Aorta (tissue), 5 donors: ENCODE results near the gene UBE2E1. TPM values are rescaled to one million over a fixed set of nuclear protein-coding genes. Genes with fewer than 3 reads are reported as not detected.
"Not testable (repeated sequence)": the region's sequence is repeated elsewhere in the genome, so short reads cannot be mapped to it uniquely, and the experiment has no call there.

Experiments
- ATAC-seq: fragments of 200-7000 bp; cut with Tn5 transposase; one replicate; pipeline ENCODE4 v1.9.1; 2022; ENCODE audit warnings: moderate library complexity; ENCODE audit not compliant: low FRiP score
- DNase-seq, 2 donors: peaks; one replicate each; pipeline ENCODE4 v3.0.0-alpha.2; 2020
- H3K27ac ChIP-seq, 2 donors: one replicate each; pipeline ENCODE4 v1.5.1; 2013; ENCODE audit warnings: low read length in 2 of 2, mild to moderate bottlenecking in 2 of 2, moderate library complexity in 2 of 2, control low read depth in 1 of 2, inconsistent platforms in 1 of 2, low read depth in 1 of 2
- H3K27me3 ChIP-seq, 2 donors: one replicate each; pipeline ENCODE4 v1.6.1; 2013; ENCODE audit warnings: control low read depth in 1 of 2, low read length in 1 of 2, mild to moderate bottlenecking in 1 of 2, moderate library complexity in 1 of 2; ENCODE audit not compliant: insufficient read depth in 2 of 2, control insufficient read depth in 1 of 2
- H3K36me3 ChIP-seq, 2 donors: one replicate each; pipeline ENCODE4 v1.6.1; 2013; ENCODE audit warnings: control low read depth in 1 of 2, low read length in 1 of 2, mild to moderate bottlenecking in 1 of 2; ENCODE audit not compliant: insufficient read depth in 2 of 2, control insufficient read depth in 1 of 2
- H3K4me1 ChIP-seq, 2 donors: one replicate each; pipeline ENCODE4 v1.6.1; 2013; ENCODE audit warnings: low read length in 2 of 2, control low read depth in 1 of 2, mild to moderate bottlenecking in 1 of 2, moderate library complexity in 1 of 2; ENCODE audit not compliant: insufficient read depth in 2 of 2, control insufficient read depth in 1 of 2
- H3K4me3 ChIP-seq, 2 donors: one replicate each; pipeline ENCODE4 v1.5.1; 2013; ENCODE audit warnings: low read length in 2 of 2, control low read depth in 1 of 2, mild to moderate bottlenecking in 1 of 2
- H3K9me3 ChIP-seq: one replicate; pipeline ENCODE4 v1.6.1; 2013; ENCODE audit warnings: mild to moderate bottlenecking, low read length; ENCODE audit not compliant: control insufficient read depth
- WGBS, 2 donors: extraction: QIAGEN DNeasy Blood & Tissue Kit; methylation state at CpG; one replicate each; pipeline ENCODE4 v1.1.7; 2013; 5-methylcytosine and 5-hydroxymethylcytosine counted together
- intact Hi-C, 2 donors: fragments of 100-400 bp; cut with DNase I; formaldehyde crosslinking; loops; one replicate each; pipeline versions ENCODE4 v1.14.2 to v1.15.0; 2022
- polyA plus RNA-seq, 2 donors: library from polyadenylated mRNA; stranded (reverse); fragments of 200-250 nt; gene quantifications; one replicate each; pipeline ENCODE4 v1.2.3, GENCODE V29; 2013
- total RNA-seq, 2 donors: library from RNA; stranded (reverse); fragmentation: NEBNext Ultra II Directional; extraction: Animal tissue kit (Norgen Biotek cat#: 25700); gene quantifications; one replicate each; pipeline ENCODE4 v1.2.1, GENCODE V29; 2021
- donor health status: healthy with polysubstance abuse.
- donor health status: Bipolar disorder and iron deficiency.
- donor health status: DM: no; HTN: no; CAD: no.
- donor health status: DM: no; HTN: no; CAD: no.
- donor health status: DM: yes; HTN: yes; CAD: no.

UBE2E1 gene
- total and polyA plus RNA-seq, 4 donors: 62.2 to 128 (median 92.0) TPM

DNA sequence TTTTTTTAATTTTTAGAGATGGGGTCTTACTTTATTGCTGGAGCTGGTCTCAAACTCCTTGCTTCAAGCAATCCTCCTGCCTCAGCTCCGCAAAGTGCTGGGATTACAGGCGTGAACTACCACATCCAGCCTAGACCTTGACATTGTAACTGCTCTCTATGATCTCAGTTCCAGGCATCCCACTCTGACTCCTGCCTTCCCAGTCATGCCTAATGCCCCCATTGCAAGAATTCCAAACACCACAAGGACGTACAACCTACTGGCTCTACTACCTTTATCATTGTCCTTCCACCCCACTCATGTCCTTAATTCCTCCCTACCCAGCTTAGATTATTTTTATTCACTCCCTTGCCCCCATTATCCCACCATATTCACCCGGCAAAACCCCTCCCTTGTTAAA is 89.4 kb downstream of the UBE2E1 start:
- no peak for ATAC-seq
- DNase-seq: no peak
- Histone ChIP-seq H3K27me3 (no peaks in the 10 kb centered on the region), H3K27ac (no peak overlapping the region), H3K9me3 (no peaks in the 10 kb centered on the region), H3K4me1 (no peaks in the 10 kb centered on the region), H3K4me3 (no peak overlapping the region), H3K36me3 (peaks cover 0 to 2% of the 10 kb centered on the region in 2 donors)
- WGBS, 2 donors: 87 to 91% methylated on average over 4 of the region's 4 CpGs
- intact Hi-C loops: loop anchor here in 1 of 2 donors (10.0 kb wide), 1 partner anchor 790 kb away; no protein-coding TSS in a partner anchor

DNA sequence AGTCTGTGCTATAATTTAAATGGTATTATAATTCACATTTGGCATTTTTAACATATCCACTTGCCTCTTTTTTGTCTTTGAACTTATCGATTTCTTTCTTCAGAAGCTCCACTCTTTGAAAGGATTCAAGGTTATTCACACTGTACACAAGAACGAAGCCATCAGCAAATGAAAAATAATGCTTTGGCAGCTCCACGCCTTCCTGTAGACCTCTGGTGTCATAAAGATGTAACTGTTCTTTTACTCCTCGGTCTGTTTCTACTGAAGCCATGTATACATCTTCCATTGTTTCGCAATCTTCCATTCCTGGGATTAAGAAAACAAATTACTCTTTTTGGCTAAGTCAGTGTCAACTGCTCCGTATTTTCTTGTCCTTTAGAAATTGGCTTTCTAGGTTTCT is 95.0 kb downstream of the UBE2E1 start:
- Histone ChIP-seq H3K9me3 (peaks cover 1% of the 10 kb centered on the region), H3K4me1 (no peaks in the 10 kb centered on the region), H3K27me3 (no peaks in the 10 kb centered on the region), H3K36me3 (peaks cover 0 to 2% of the 10 kb centered on the region in 2 donors), H3K27ac (no peak overlapping the region), H3K4me3 (no peak overlapping the region)
- WGBS, 2 donors: 89% methylated on average over 6 of the region's 6 CpGs
- intact Hi-C loops: no loop called here
- ATAC-seq: no peak
- no peak for DNase-seq

DNA sequence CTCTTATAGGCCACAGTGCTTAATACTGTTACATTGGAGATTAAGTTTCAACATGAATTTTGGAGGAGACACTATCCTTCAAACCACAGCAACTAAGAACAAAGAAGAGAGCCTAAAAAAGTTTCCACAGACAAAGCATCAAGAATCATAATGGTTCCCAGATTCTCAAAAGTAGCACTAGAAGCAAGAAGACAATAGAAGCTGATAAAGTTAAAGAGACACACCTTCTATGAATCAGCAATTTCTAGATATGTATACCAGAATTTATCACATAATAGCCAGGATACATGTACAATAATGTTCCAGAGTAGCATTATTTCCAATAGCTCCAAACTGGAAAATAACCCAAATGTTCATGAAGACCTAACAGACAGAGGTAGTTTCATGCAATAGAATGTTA is 98.8 kb downstream of the UBE2E1 start:
- Histone ChIP-seq H3K9me3 (peaks cover 1% of the 10 kb centered on the region), H3K36me3 (no peaks in the 10 kb centered on the region), H3K27ac (no peak overlapping the region), H3K27me3 (no peaks in the 10 kb centered on the region), H3K4me3 (no peak overlapping the region), H3K4me1 (no peaks in the 10 kb centered on the region)
- ATAC-seq: no peak
- intact Hi-C loops: no loop called here
- DNase-seq: no peak

DNA sequence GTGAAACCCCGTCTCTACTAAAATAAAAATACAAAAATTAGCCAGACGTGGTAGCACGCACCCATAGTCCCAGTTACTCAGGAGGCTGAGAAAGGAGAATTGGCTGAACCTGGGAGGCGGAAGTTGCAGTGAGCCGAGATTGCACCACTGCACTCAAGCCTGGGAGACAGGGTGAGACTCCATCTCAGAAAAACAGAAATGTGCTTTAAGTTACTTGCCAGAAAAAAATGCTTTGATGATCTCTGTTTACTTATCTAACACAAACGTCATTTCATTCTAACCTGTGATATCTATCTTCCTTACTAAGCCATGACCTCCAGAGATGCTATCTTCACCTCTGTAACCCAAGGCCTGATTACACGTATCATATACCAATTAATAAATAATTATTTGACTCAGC is 103.6 kb downstream of the UBE2E1 start:
- DNase-seq (no peak), ATAC-seq (no peak)
- Histone ChIP-seq H3K4me1 (no peaks in the 10 kb centered on the region), H3K27me3 (no peaks in the 10 kb centered on the region), H3K9me3 (no peaks in the 10 kb centered on the region), H3K4me3 (no peak overlapping the region), H3K27ac (no peak overlapping the region), H3K36me3 (no peaks in the 10 kb centered on the region)
- 90 to 93% methylated on average over 7 of the region's 7 CpGs for WGBS, 2 donors
- intact Hi-C loops: no loop called here

DNA sequence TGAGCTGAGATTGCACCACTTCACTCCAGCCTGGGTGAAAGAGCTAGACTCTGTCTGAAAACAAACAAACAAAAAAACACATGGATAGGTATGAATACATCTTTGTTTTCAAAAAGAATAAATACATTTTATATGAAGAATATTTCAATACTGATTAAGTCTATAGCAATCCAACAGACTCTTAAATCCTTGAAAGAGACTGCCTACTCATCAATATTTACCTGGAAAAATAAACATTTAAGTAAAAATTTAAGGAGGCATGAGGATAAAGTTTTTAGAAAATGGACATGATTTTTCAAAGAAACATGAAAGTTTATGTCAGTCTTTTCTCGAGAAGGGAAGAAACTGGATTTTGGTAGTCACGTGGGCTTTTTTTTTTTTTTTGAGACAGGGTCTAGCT is 105.6 kb downstream of the UBE2E1 start:
- H3K27ac ChIP-seq: no peak overlapping the region
- no peaks in the 10 kb centered on the region for H3K27me3 ChIP-seq
- DNase-seq: no peak
- no peak for ATAC-seq
- no peaks in the 10 kb centered on the region for H3K36me3 ChIP-seq
- intact Hi-C loops: no loop called here
- H3K4me1 ChIP-seq: peaks cover 0 to 8% of the 10 kb centered on the region in 2 donors
- H3K4me3 ChIP-seq: no peak overlapping the region
- 92 to 100% methylated on average over 2 of the region's 2 CpGs for WGBS, 2 donors
- H3K9me3 ChIP-seq: no peaks in the 10 kb centered on the region

GRCh38 chr3:23912335-23912734 is 106.6 kb downstream of the UBE2E1 start:
- WGBS, 2 donors: 82 to 97% methylated on average over 3 of the region's 3 CpGs
- H3K27ac ChIP-seq, H3K27me3 ChIP-seq, H3K4me1 ChIP-seq, H3K9me3 ChIP-seq, H3K4me3 ChIP-seq, H3K36me3 ChIP-seq, ATAC-seq, DNase-seq, intact Hi-C loops: not testable (repeated sequence)

DNA sequence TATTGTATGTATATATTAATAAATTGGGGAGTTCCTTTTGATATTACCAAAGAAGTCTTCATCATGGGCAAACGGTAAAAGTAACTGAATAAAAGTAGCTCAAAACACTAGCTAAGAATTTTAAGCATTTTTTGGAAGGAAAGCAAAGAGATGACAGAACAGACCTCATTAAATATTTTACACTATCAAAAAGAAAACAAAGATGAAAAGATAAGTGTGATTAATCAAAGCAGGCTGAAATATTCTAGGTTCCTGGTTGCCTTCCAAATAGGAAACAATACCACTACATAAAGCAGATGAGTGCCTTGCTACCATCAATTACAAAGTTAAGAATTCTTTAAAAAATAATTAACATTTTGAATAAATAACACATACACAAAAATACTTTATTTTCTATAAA is 107.4 kb downstream of the UBE2E1 start:
- 33 to 59% methylated on average over 1 of the region's 1 CpG for WGBS, 2 donors
- intact Hi-C loops: no loop called here
- ATAC-seq (no peak), DNase-seq (no peak)
- Histone ChIP-seq H3K4me1 (peaks cover 0 to 8% of the 10 kb centered on the region in 2 donors), H3K27ac (no peak overlapping the region), H3K4me3 (no peak overlapping the region), H3K27me3 (no peaks in the 10 kb centered on the region), H3K36me3 (no peaks in the 10 kb centered on the region), H3K9me3 (no peaks in the 10 kb centered on the region)

DNA sequence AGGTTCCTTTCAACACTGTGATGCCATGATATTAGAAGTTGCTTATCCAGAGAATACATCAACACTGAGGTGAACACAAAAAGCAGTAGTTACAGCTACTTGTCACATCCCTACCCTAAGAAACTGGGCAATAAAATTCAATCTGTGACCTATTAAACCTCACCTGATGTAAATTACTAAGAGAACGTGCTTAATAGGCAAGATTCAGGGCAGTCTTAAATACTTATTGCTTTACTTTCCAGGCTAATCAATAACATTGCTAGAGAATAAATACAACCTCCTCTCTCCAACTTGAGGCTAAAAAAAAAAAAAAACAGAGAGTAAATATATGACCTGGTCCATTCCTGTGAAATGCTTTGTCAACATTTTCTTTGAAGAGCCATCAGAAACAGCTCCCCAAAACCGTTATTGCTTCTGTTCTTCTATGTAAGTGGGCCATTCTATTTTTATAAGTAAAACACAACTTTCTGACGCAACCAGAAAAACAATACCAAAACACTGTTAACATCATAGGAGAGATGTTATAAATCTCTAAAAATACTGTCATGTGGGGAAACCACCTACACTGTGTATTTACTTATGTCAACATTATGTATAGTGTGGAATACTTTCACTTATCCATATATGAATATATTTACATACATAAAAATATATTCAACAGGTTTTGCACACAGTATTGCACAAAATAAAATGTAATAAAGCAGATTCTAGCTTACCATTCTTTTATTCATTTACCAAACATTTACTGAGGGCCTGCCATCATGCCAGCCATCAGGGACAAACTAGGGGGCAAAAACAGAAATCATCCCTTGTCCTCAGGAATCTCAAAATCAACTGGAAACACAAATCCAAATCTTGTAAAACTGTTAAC is 108.4 kb downstream of the UBE2E1 start:
- Histone ChIP-seq H3K27me3 (no peaks in the 10 kb centered on the region), H3K4me3 (no peak overlapping the region), H3K27ac (no peak overlapping the region), H3K4me1 (peaks cover 0 to 8% of the 10 kb centered on the region in 2 donors), H3K9me3 (no peaks in the 10 kb centered on the region), H3K36me3 (no peaks in the 10 kb centered on the region)
- DNase-seq (no peak), ATAC-seq (no peak)
- intact Hi-C loops: no loop called here
- 59 to 62% methylated on average over 3 of the region's 3 CpGs for WGBS, 2 donors

- no peaks in the 10 kb centered on the region for H3K27me3 ChIP-seq
- H3K27ac ChIP-seq: no peak overlapping the region
- WGBS, 2 donors: 43 to 49% methylated on average over 7 of the region's 7 CpGs
- no peak for ATAC-seq
- DNase-seq: no peak
- intact Hi-C loops: no loop called here
- no peaks in the 10 kb centered on the region for H3K9me3 ChIP-seq
- H3K4me1 ChIP-seq: peaks cover 0 to 8% of the 10 kb centered on the region in 2 donors
- peaks cover 0 to 4% of the 10 kb centered on the region in 2 donors for H3K36me3 ChIP-seq
- H3K4me3 ChIP-seq: peak overlapping the region in 1 of 2 donors; percentile 83
Measured at GRCh38 chr3:23915537-23916108, 109.9 kb downstream of the UBE2E1 start.
